GM21619 (cell line): ENCODE results near the gene UGT1A9.
"Not testable (repeated sequence)": the region's sequence is repeated elsewhere in the genome, so short reads cannot be mapped to it uniquely, and the experiment has no call there.

ENCODE experiments used
- ATAC-seq: cut with Tn5 transposase; IDR thresholded peaks from one replicate; pipeline ENCODE4 v1.9.1; 2021; ENCODE audit not compliant: unreplicated experiment

UGT1A9 gene

GRCh38 chr2:233671290-233672161, at the start of gene UGT1A9:
TSS of gene UGT1A9 (plus strand) at chr2:233671898. CDS start at chr2:233671935, 37 bp downstream.
- ATAC-seq, result no peak

- ATAC-seq, result no peak
These were observed 44.2 kb upstream of the UGT1A9 start for GRCh38 chr2:233627331-233628025.

DNA sequence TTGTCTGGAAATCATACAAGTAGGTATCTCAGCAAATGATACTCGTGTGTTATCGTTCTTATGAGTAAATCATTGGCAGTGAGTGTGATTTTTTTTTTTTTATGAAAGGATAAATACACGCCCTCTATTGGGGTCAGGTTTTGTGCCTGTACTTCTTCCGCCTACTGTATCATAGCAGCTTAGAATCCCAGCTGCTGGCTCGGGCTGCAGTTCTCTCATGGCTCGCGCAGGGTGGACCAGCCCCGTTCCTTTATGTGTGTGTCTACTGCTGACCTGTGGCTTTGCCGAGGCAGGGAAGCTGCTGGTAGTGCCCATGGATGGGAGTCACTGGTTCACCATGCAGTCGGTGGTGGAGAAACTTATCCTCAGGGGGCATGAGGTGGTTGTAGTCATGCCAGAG, 35.4 kb upstream of the UGT1A9 start, which contains the start of gene UGT1A10:
TSS of gene UGT1A10 (plus strand) at position 143 of the 400 bp plus-strand sequence. CDS start at position 218, 75 bp downstream.
- not testable (repeated sequence) for ATAC-seq

DNA sequence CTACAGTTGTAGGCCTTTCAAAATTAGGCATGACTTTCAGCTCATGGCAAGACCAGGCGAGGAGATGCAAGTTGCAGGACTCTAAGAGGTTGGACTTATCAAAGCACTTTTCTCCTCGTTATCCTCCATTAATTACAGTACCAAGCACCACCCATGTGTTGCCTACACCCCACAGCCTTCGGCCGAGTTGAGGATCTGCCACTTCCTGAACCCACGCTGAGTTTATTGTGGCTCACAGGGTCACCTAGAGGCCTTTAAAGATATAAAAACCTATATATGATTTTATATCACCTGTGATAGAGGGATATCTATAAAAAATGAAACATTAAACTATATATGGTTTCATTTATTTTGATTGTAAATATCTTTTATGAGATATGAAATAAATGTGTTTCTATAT, 32.9 kb upstream of the UGT1A9 start:
- ATAC-seq, result no peak

- ATAC-seq, result no peak
These were observed 31.8 kb upstream of the UGT1A9 start for GRCh38 chr2:233639860-233640259.

- ATAC-seq, result no peak
These were observed 28.6 kb upstream of the UGT1A9 start for GRCh38 chr2:233643128-233643527.

DNA sequence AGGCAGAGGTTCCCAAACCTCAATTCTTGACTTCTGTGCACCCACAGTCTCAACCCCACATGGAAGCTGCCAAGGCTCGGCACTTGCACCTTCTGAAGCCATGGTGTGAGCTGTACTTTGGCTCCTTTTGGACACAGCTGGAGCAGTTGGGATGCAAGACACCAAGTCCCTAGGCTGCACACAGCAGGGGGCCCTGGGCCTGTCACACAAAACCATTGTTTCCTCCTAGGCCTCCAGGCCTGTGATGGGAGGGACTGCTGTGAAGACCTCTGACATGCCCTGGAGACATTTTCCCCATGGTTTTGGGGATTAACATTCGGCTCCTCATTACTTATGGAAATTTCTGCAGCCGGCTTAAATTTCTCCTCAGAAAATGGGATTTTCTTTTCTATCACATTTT, 25.7 kb upstream of the UGT1A9 start:
- not testable (repeated sequence) for ATAC-seq

- no peak for ATAC-seq
These were observed 20.7 kb upstream of the UGT1A9 start for GRCh38 chr2:233650981-233651380.

- no peak for ATAC-seq
These were observed 20.3 kb upstream of the UGT1A9 start for GRCh38 chr2:233651430-233651829.

GRCh38 chr2:233654501-233654900, 17.2 kb upstream of the UGT1A9 start:
- ATAC-seq, result no peak

- ATAC-seq, result no peak
These were observed 16.7 kb upstream of the UGT1A9 start for GRCh38 chr2:233655043-233655442.

DNA sequence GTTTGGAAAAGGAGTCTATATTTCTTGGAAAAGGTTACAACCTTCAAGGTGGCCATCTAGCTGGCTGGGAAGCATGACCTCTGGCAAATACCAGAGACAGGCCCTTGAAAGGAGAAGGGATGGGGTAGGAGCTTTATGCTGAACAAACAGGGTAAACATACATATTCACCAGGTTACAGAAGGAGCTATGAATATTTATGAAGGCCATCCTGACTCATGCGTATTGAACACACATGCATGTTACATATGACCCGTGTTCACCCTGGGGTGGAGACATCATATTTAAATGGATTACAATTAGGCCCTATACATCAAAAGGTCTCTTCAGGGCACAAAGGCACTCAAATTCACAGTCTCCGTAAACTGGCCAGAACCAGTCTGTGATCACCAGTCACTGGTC, 15.8 kb upstream of the UGT1A9 start:
- ATAC-seq, result not testable (repeated sequence)

DNA sequence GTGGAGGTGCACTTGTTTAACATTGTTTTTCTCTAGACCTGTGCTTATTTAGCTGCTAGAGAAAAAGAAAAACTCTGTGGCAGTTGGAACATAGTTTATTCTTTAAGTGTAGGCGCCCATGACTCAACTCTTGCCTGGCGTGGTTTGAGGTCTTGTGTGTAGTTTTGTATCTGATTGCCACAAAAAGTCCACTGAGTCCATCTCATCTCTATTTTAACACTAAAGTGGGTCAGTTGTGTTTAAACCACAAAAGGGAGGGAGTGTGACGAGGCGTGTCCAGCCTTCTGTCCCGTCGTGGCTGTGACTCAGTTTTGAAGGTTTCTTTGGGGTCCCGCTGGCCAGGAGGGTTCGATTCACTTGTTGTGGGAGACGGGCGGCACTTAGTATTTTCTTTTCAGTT, 15.3 kb upstream of the UGT1A9 start:
- ATAC-seq, result no peak

DNA sequence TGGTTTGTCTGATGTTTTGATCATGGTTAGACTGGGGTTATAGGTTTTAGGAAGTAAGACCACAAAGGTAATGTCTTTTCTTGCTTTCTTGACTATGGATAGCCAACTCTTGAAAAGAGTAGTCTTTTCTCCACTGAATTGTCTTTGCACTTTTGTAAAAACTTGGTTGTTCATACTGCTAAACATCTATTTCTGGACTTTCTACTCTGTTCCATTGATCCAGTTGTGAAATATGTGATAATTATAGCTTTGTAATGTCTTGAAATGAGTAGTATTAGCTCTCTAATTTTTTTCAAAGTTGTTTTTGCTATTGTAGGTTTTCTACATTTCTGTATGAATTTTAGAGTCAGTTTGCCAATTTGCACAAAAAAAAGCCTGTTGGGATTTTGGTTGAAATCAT, 13.1 kb upstream of the UGT1A9 start:
- ATAC-seq, result no peak

GRCh38 chr2:233663911-233664310, 7.8 kb upstream of the UGT1A9 start:
- ATAC-seq, result no peak

GRCh38 chr2:233668605-233669260, 3.0 kb upstream of the UGT1A9 start:
- ATAC-seq, result no peak

- no peak for ATAC-seq
These were observed 1.2 kb downstream of the UGT1A9 start for GRCh38 chr2:233672886-233673285.

GRCh38 chr2:233673896-233674295, 2.2 kb downstream of the UGT1A9 start:
- no peak for ATAC-seq

GRCh38 chr2:233674314-233674713, 2.6 kb downstream of the UGT1A9 start:
- no peak for ATAC-seq

DNA sequence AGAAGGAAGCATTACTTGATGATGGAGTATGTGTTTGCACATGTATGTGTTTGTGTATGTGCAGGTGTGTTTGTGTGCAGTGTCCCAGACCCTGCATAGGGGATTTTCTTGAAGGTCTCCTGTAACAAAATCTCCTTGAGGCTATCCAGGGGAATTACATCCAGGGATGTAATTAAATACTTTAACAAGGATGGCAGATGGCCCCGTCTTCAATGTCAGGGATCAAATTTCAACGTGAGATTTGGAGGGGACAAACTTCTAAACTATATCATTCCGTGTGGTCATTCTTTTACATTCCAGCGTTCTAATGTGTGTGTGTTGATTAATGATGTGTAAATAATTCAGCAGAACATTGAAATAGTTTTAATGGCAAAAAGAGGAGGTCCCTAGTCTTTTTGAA, 3.3 kb downstream of the UGT1A9 start:
- ATAC-seq, result no peak

- ATAC-seq, result no peak
These were observed 4.3 kb downstream of the UGT1A9 start for GRCh38 chr2:233676046-233676445.

DNA sequence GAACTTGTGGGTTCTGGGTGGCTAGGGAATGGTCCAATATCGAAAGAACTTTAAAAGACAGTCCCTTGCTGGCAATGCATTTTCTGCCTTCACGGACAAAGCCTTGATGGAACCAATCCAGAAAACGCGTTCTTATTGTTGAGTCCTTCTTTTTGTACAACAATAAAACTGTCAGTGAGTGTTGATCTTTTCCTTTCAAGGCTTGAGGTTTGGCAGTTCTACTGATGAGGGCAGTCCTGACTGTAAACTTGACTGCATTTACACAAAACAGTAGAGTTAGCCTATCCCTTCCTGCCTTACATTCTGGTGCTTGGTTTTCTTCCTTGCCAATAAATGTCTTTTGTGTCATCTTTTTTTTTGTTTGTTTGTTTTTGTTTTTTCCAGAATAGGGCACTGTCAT, 7.5 kb downstream of the UGT1A9 start:
- no peak for ATAC-seq
